GM21825 (cell line): ENCODE measurements around the gene SIL1.
"Not testable (repeated sequence)": the region's sequence is repeated elsewhere in the genome, so short reads cannot be mapped to it uniquely, and the experiment has no call there.

Source experiments
- ATAC-seq: cut with Tn5 transposase; IDR thresholded peaks from one replicate; pipeline ENCODE4 v1.9.1; 2021; ENCODE audit warnings: mild to moderate bottlenecking, moderate library complexity; ENCODE audit not compliant: unreplicated experiment

Gene SIL1

DNA sequence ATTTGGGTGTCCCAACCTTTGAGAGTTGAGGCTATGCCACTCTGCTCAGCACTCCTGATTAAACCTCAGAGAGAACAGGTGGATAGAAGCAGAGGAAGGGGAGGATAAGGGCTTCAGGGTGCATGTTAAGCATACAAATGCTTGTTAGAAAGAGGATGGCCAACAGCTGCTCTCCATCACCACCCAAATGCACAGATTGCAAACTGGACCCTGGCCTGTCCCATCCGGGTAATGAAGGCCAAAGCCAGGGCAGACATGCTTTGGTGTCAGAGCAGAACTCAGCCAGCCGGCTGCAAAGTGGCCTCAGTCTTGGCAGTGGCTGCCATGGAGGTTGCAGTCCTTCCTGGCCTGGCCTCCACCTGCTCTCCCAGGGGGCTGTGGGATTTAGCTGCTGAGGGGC is 84.3 kb downstream of the SIL1 start:
- ATAC-seq: no peak

DNA sequence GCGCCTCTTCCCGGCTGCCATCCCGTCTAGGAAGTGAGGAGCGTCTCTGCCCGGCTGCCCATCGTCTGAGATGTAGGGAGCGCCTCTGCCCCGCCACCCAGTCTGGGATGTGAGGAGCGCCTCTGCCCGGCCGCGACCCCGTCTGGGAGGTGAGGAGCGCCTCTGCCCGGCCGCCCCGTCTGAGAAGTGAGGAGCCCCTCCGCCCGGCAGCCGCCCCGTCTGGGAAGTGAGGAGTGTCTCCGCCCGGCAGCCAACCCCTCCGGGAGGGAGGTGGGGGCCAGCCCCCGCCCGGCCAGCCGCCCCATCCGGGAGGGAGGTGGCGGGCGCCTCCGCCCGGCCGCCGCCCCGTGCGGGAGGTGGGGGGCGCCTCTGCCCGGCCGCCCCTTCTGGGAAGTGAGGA is 85.8 kb downstream of the SIL1 start:
- ATAC-seq: not testable (repeated sequence)

DNA sequence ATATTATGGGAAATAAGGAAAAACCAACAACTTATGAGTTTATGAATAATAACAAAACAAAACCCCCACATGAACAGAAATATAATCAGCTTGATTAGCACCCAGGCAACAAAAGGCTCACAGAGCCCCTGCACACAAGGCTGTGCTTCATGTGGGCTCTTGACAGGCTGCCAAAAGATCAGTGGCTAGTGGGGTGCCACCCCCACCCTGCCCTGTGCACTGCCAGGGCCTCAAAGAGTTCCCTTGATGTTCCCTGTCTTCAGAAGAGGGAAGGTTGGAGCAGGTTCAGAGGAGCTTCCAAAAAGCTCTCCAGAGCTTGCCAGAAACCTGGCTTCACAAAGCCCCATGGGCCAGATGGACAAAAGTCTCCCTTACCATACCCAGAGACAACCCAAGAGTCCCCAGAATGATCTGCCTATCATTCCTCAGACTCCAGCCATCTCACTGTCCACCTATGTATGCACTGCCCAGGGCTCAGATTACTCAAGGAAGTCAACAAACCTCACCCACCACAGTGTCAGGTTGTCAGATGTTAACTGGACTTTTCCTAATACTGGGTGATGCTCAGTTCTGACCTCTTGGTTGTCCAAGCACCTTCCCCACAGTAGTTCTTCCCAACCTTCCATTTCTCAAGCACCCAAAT is 87.5 kb downstream of the SIL1 start:
- no peak for ATAC-seq

DNA sequence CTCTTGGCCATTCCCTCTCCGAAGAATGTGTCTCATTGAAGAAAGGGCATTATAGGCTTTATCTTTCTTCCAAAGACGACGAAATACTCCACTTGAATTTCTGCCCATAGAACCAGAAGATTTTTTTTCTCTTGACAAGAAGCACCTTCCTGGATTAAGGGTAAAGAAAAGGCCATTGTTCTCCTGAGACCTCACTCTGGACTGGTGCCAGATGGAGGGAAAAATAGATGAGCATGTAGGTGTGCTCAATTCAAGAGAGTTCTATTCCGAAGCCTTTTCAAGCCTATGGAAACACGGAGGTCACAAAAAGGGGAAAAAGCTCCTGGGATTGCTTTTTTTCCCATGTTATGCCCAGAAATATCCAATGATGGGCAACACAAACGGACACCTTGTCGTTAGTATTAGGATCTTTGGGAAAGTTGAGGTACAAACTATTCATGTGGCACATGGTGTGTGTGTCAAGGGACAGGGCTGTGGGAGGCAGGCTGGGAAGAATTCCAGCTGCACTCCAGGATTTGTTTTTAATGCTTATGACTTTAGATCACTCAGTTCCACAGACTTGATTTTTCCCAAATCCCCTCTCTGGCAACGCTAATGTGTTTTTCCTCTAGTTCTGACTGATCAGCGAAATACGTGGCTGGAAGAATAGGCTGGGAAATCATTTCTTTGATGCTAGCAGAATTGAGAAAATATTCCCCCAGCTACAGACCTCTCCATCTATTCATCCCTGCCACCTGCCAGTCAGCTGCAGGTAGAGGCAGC is 89.9 kb downstream of the SIL1 start:
- no peak for ATAC-seq

DNA sequence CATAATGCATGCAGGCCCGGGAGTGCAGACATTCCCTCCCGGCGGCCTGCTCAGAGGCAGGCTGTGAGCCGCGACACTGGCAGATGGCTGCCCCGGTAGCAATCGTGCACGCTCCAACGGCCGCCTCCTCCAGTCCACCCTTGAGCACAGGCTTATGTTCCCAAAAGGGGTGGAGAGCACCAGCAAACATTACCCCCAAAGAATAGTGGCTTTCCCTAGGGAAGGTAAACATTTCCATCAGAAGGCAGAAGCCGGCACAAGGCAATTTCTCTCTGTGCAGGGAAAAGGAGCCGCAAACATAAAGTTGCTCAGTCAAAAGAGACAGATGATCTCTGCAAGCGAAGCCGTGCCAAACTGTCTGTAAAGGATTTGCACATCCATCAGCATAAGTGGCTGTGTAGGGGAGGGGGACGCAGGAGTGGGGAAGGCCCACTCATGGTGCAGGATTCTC is 92.5 kb downstream of the SIL1 start:
- no peak for ATAC-seq

DNA sequence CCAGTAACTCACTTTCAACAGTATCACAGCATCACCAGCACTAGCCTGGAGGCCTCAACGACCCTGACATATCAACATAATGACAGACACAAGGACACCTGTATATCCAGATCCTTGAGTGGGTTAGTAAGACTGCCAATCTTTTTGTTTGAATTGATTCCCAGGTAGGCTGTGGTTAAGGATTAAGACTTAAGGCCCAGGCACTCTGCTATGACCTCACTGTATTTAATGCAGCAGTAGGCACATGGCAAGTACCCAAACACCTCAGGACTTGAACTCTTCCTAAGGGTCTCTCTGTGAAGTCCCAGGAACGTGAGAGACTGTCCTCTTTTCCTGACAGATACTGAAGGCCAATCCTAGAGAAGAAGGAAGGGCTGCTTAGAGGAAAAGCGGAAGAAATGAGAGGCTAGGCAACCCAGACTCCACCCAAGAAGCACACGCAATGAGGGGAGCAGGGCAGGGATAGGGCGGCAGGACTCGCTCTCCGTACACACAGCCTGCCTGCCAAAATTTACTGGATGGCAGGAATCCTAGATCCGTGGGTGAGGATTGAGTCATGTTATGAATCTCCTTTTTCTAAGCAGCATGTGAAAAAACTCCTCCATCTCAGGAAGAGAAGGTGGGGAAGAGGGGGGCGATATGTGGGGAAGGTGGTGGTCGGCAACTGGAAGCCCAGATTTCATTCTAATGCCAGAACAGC is 93.4 kb downstream of the SIL1 start:
- ATAC-seq: no peak

DNA sequence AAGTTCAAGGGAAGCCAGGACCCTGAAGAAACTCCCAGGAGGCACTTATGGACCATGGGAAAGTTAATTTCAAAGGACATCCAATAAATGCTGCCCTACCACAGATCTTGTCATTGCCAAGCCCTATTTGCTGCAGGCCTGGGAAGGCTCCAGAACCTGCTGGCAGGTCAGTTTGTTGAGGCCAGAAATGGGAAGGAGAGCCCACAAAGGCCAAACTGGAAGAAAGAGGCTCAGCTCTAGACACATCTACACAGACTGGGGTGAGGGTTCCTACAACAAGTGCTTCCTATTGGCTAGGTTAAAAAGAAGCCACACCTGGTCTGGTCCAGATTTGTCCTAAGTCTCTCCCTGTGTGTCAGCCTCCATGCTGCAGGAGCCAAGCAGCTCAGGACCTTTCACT is 94.4 kb downstream of the SIL1 start:
- no peak for ATAC-seq

DNA sequence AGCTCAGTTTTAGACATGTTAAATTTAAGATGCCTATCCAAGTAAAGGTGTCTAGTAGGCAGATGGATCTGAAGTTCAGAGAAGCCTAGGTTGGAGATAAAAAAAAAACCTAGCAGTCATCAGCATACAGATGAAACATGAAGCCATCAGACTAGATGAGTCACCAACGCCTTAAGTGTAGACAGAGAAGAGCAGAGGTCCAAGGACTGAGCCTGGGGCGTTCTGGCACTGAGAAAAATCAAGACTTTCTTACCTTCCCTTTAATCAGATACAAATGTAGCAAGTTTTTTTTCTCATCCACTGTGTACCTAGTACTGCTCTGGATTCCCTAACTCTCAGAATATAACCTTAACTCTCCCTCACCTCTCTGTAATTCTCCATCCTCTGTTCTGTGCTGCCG is 97.3 kb downstream of the SIL1 start:
- no peak for ATAC-seq

DNA sequence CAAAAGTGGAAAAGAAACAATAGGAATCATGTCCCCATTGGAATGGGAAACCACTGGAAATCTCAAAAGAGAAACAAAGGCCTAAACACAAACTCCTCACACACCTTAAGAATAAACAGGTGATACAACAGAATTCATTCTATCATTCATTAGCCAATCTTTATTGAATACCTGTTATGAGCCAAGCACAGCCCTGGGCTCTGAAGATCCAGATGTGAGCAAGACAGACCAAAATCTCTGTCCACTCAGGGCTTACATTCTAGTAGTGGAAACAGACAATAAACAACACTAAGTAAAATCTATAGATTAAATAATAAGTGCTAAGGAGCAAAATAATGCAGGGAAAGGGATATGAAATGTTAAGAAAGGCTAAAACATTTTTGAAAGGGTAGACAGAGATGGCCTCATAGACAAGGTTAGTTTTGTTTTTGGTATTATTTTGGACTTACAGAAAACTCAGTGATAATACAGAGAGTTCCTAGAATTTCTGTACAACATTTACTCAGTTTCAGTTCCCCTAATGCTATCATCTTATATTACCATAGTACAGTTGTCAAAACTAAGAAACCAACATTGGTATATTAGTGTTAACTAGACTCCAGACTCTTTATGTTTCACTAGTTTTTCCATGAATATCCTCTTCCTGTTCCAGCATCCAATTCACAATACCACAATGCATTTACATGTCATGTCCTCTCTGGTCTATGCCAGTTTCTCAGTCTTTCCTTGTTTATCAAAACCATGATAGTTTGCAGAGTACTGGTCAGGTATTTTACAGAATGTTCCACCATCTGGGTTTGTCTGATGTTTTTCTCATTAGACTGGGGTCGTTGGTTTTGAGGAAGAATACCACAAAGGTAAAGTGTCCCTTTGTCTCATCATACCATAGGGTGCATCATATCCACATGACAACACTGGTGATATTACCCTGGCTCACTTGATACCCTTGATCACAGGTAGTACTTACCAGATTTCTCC is 103.7 kb downstream of the SIL1 start:
- ATAC-seq: peak; percentile 82

DNA sequence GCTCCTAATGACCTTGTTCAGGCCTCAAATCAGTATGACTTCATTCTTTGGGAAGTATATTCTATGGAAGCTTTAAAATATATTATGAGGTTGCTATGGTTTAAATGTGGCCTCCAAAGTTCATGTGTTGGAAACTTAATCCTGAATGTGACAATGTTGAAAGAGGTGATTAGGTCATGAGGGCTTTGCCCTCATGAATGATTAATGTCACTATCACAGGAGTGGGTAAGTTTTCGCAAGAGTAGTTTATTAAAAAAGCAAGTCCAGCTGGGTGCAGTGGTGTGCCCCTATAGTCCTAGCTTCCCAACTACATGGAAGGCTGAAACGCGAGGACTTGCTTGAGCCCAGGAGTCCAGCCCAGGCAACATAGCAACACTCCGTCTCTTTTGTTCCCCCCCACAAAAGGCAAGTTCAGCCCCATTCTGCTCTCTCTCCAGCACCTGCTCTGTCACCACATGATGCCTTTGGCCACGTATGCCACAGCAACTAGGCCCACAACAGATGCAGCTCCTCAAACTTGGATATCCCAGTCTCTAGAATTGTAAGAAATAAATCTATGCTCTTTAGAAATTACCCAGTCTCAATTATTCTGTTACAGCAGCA is 105.3 kb downstream of the SIL1 start:
- ATAC-seq: no peak

DNA sequence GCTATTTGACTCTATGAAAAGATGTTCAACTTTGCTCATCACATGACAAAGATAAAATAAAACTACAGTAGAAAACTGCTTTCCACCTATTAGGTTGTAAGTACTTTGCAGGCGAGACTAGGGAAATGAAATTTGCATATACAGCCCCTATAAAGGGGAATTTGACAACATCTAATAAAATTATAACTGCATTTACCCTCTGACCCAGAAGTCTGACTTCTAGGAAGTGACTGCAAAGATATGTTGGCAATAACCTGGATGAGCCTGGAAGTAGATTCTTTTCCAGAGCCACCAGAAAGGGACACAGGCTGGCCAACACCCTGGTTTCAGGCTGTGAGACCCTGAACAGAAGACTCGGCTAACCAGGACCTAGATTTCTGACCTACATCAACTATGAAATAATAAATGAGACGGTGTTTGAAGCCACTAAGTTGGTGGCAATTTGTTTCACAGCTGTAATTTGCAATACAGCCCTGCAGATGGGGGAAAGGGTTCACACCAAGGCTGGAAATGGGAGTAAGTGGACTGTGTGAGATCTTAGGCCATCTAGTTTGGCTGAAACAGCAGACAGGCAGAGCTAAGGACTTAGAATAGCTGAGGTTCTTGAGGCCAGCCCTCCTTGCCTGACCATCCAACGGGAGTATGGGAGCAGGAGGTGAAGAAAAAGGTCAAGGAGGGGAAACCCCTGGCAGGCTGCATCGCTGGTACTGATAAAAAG is 106.6 kb downstream of the SIL1 start:
- ATAC-seq: no peak

DNA sequence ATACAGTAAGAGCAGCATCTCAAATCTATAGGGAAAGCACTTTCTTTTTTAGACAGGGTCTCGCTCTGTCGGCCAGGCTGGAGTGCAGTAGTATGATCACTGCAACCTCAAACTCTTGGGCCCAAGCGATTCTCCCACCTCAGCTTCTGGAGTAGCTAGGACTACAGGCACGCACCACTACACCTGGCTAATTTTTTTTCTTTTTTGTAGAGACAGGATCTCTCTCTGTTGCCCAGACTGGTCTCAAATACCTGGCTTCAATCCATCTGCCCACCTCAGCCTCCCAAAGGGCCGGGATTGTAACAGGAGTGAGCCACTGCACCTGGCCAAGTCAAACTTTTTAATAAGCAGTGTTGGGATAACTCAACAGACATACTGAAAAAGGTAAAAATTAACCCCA is 107.6 kb downstream of the SIL1 start:
- no peak for ATAC-seq

DNA sequence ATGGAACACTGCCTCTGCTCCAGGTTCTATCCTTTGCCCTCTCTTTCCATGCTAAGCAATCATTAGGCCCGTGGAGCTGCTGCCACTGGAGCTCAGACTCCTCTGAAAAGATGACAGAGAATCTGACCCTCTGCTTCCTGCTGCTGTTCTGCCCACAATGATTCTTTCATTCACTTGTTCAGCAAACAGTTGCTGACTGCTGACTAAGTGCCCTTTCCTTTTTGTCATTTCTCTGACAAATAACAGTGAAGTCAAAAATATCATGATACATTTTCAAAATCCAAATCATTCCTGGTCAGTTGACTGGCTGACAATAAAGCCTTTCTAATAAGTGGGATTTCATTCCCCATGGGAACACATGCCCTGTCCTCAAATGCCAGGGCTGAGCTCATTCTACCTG is 110.1 kb downstream of the SIL1 start:
- ATAC-seq: no peak

DNA sequence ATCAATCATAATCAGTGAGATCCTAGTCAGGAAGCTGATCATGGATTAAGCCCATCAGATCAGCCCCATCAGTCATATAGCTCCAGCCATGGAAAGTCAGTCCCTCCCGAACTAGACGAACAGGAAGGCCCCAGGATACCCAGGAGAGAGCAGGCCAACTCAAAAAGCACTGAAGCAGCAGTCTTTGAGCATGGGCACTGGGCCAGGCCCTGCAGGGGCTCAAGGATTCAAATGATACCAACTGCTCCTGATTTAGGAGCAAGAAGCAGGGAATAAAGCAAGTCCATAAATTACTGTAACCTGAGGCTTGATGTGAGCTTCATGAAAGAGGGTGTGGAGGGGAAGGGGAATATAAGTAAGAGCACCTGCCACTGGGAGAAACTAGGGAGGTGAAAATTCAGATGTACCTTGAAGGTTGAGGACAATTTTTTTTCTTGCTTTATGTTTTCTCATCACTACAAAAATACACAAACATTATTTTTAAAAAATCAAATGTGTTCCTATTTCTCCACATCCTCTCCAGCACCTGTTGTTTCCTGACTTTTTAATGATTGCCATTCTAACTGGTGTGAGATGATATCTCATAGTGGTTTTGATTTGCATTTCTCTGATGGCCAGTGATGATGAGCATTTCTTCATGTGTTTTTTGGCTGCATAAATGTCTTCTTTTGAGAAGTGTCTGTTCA is 115.2 kb downstream of the SIL1 start:
- ATAC-seq: no peak

DNA sequence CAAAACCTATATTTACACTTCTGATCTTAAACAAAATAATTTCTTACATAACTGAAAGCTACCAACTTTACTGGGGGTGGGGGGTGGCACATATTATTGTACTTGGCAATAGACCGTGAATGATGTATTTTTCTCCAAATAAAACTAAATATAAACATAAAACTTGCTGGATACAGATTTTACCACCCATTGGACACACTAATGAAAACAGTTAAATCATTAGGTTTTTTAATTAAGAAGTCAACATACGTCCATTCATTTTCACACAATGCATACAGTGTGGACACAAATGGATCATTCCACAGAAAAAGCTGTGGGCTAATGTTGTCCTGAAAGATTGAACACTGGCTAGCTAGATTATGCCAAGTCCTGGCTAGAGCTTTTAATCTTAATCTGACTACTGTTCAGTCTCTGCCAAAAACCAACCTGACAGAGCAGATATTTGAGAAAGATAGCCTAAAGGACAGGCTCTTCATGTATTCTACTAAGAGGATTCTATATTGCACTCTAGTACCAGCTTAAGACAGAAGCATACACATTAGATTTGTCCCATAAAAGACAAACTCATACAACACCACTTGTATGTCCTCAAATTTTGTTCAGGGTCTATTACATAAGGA is 118.1 kb downstream of the SIL1 start:
- ATAC-seq: no peak

DNA sequence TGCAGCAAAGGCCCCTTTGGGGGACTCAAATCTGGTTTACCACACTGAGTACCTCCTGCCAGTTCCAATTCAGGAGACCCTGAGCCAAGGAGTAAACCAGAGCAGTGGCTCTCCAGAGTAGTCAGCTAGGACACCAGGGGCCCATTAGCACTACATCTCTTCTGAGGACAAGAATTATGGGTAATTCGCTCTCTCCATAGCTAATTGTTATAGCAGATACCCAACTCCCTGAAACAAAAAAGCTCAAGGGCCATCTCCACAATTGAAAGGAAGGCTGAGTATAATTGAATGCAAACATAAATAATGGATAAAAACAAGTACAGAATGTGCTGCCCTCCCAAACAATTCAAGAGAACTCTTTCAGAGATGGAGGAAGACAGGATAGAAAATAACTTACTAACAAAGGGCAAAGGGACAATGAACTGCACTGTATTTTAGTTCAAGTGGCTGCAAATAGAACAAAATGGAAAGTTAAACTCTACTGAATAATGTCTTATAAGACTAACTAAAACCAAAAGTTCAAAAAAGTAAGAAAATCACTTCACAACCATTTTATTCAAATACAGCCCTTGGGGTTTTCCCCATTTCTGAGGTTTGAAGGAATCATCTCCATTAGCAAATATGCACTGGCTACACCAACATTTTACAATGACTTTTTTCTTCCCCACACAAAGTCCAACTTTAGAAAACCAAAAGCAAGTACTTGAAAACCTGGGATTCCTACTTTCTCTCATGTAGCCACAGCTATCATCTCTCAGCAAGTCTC is 118.8 kb downstream of the SIL1 start:
- no peak for ATAC-seq

DNA sequence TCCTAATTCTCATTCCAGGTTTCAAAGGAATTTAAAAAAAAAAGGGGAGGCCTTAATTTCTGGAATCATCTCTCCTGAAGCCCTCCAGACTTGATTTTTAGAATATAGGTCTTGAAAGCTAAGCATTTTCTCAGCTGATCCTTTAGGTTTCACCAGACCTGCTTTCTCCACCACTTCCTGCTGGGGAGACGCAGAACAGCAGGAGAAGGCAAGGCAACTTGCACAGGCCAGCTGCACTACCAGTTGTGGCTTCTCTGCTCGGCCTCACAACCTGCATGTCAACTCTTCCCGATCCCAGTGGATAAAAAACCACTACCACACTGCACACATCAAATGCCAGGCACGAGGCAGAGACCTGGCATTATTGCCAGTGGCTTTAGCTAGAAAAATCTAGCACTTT is 119.8 kb downstream of the SIL1 start:
- ATAC-seq: no peak

DNA sequence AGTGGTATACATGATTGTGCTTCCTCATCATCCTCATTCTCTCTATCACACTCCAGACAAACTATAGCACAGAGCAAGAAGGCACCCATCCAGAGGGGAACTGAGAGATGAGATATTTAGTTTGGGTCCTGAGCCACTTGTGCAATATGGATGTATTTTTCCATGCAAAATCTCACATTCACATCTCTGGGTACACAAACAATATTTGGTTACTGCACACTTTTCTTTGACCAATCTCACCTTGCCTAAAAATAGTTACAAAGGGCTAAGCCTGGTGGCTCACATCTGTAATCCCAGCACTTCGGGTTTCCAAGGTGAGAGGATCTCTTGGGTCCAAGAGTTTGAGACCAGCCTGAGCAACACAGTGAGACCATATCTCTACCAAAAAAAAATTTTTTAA is 120.3 kb downstream of the SIL1 start:
- no peak for ATAC-seq
